Stimulated activated memory B cell treated with anti-CD40 and anti-IgM and Interleukin-4, amounts not matched to agents 10 μg/mL and 1 μg/mL and 100 μg/mL, for 72 hours (primary cell): ENCODE results near the gene TMEM123.

Experiments
- ATAC-seq: fragments of 150-1000 bp; cut with Tn5 transposase; 2 replicates; pipeline ENCODE4 v1.10.0; 2021
- H3K27ac Mint-ChIP-seq: one replicate; pipeline ENCODE4 v1.8.0; 2022; ENCODE audit warnings: mild to moderate bottlenecking, mixed read lengths
- H3K27me3 Mint-ChIP-seq: one replicate; pipeline ENCODE4 v1.8.0; 2022; ENCODE audit warnings: mixed read lengths
- H3K36me3 Mint-ChIP-seq: one replicate; pipeline ENCODE4 v1.8.0; 2022; ENCODE audit warnings: mixed read lengths
- H3K4me1 Mint-ChIP-seq: one replicate; pipeline ENCODE4 v1.8.0; 2022; ENCODE audit warnings: mixed read lengths
- H3K4me3 Mint-ChIP-seq: one replicate; pipeline ENCODE4 v1.8.0; 2022; ENCODE audit warnings: mild to moderate bottlenecking, moderate library complexity, mixed read lengths
- H3K9me3 Mint-ChIP-seq: one replicate; pipeline ENCODE4 v1.8.0; 2022; ENCODE audit warnings: mixed read lengths

TMEM123 gene

GRCh38 chr11:102428696-102429095 lies 23.9 kb downstream of the TMEM123 start:
- Mint-ChIP-seq H3K27me3 (no peaks in the 10 kb centered on the region), H3K36me3 (peaks cover 55% of the 10 kb centered on the region), H3K27ac (peak overlapping the region; percentile 81), H3K4me1 (peaks cover 51% of the 10 kb centered on the region), H3K9me3 (peaks cover 5% of the 10 kb centered on the region), H3K4me3 (no peak overlapping the region)
- no peak for ATAC-seq

GRCh38 chr11:102427068-102427467 lies 25.5 kb downstream of the TMEM123 start:
- Mint-ChIP-seq H3K36me3 (peaks cover 47% of the 10 kb centered on the region), H3K4me3 (peak overlapping the region; percentile 4), H3K9me3 (peaks cover 3% of the 10 kb centered on the region), H3K27ac (no peak overlapping the region), H3K27me3 (no peaks in the 10 kb centered on the region), H3K4me1 (peaks cover 65% of the 10 kb centered on the region)
- ATAC-seq: no peak

- Mint-ChIP-seq H3K27ac (no peak overlapping the region), H3K9me3 (no peaks in the 10 kb centered on the region), H3K4me3 (no peak overlapping the region), H3K4me1 (peaks cover 63% of the 10 kb centered on the region), H3K27me3 (no peaks in the 10 kb centered on the region), H3K36me3 (peaks cover 42% of the 10 kb centered on the region)
- ATAC-seq: no peak
These were observed 26.0 kb downstream of the TMEM123 start for GRCh38 chr11:102426570-102426969.

GRCh38 chr11:102426000-102426399 lies 26.6 kb downstream of the TMEM123 start:
- Mint-ChIP-seq H3K27ac (no peak overlapping the region), H3K36me3 (peaks cover 40% of the 10 kb centered on the region), H3K4me1 (peaks cover 61% of the 10 kb centered on the region), H3K27me3 (no peaks in the 10 kb centered on the region), H3K4me3 (no peak overlapping the region), H3K9me3 (no peaks in the 10 kb centered on the region)
- no peak for ATAC-seq

- Mint-ChIP-seq H3K36me3 (peaks cover 42% of the 10 kb centered on the region), H3K9me3 (no peaks in the 10 kb centered on the region), H3K27me3 (no peaks in the 10 kb centered on the region), H3K4me3 (no peak overlapping the region), H3K27ac (no peak overlapping the region), H3K4me1 (peaks cover 45% of the 10 kb centered on the region)
- ATAC-seq: no peak
These were observed 28.6 kb downstream of the TMEM123 start for GRCh38 chr11:102423936-102424335.

- Mint-ChIP-seq H3K4me1 (peaks cover 41% of the 10 kb centered on the region), H3K36me3 (peaks cover 47% of the 10 kb centered on the region), H3K9me3 (peaks cover 3% of the 10 kb centered on the region), H3K4me3 (no peak overlapping the region), H3K27me3 (no peaks in the 10 kb centered on the region), H3K27ac (no peak overlapping the region)
- no peak for ATAC-seq
These were observed 29.5 kb downstream of the TMEM123 start for GRCh38 chr11:102422817-102423712.

- Mint-ChIP-seq H3K4me1 (peaks cover 52% of the 10 kb centered on the region), H3K9me3 (peaks cover 9% of the 10 kb centered on the region), H3K4me3 (no peak overlapping the region), H3K27ac (no peak overlapping the region), H3K27me3 (no peaks in the 10 kb centered on the region), H3K36me3 (peaks cover 56% of the 10 kb centered on the region)
- no peak for ATAC-seq
These were observed 31.3 kb downstream of the TMEM123 start for GRCh38 chr11:102421261-102421660.

GRCh38 chr11:102420547-102420946 lies 32.0 kb downstream of the TMEM123 start:
- peak; percentile 36 for ATAC-seq
- Mint-ChIP-seq H3K36me3 (peaks cover 59% of the 10 kb centered on the region), H3K27ac (no peak overlapping the region), H3K4me3 (no peak overlapping the region), H3K4me1 (peaks cover 56% of the 10 kb centered on the region), H3K27me3 (no peaks in the 10 kb centered on the region), H3K9me3 (peaks cover 12% of the 10 kb centered on the region)

- Mint-ChIP-seq H3K27ac (no peak overlapping the region), H3K9me3 (peaks cover 14% of the 10 kb centered on the region), H3K4me3 (no peak overlapping the region), H3K36me3 (peaks cover 70% of the 10 kb centered on the region), H3K4me1 (peaks cover 67% of the 10 kb centered on the region), H3K27me3 (no peaks in the 10 kb centered on the region)
- ATAC-seq: no peak
These were observed 33.4 kb downstream of the TMEM123 start for GRCh38 chr11:102419181-102419580.

- H3K4me1 Mint-ChIP-seq: peaks cover 60% of the 10 kb centered on the region
- ATAC-seq: no peak
- H3K36me3 Mint-ChIP-seq: peaks cover 67% of the 10 kb centered on the region
- H3K27me3 Mint-ChIP-seq: no peaks in the 10 kb centered on the region
- H3K27ac Mint-ChIP-seq: no peak overlapping the region
- no peak overlapping the region for H3K4me3 Mint-ChIP-seq
- H3K9me3 Mint-ChIP-seq: peaks cover 14% of the 10 kb centered on the region
These were observed 35.6 kb downstream of the TMEM123 start for GRCh38 chr11:102416976-102417375.

- H3K27ac Mint-ChIP-seq: peak overlapping the region; percentile 17
- H3K36me3 Mint-ChIP-seq: peaks cover 65% of the 10 kb centered on the region
- H3K4me3 Mint-ChIP-seq: no peak overlapping the region
- ATAC-seq: no peak
- H3K9me3 Mint-ChIP-seq: peaks cover 14% of the 10 kb centered on the region
- peaks cover 54% of the 10 kb centered on the region for H3K4me1 Mint-ChIP-seq
- no peaks in the 10 kb centered on the region for H3K27me3 Mint-ChIP-seq
These were observed 37.2 kb downstream of the TMEM123 start for GRCh38 chr11:102415304-102415916.

- Mint-ChIP-seq H3K27me3 (no peaks in the 10 kb centered on the region), H3K4me3 (no peak overlapping the region), H3K36me3 (peaks cover 63% of the 10 kb centered on the region), H3K27ac (no peak overlapping the region), H3K9me3 (peaks cover 14% of the 10 kb centered on the region), H3K4me1 (peaks cover 54% of the 10 kb centered on the region)
- ATAC-seq: no peak
These were observed 38.0 kb downstream of the TMEM123 start for GRCh38 chr11:102414559-102414958.

GRCh38 chr11:102413497-102413896 lies 39.1 kb downstream of the TMEM123 start:
- no peak overlapping the region for H3K27ac Mint-ChIP-seq
- no peak for ATAC-seq
- peaks cover 52% of the 10 kb centered on the region for H3K36me3 Mint-ChIP-seq
- H3K9me3 Mint-ChIP-seq: peaks cover 11% of the 10 kb centered on the region
- H3K4me1 Mint-ChIP-seq: peaks cover 54% of the 10 kb centered on the region
- no peak overlapping the region for H3K4me3 Mint-ChIP-seq
- H3K27me3 Mint-ChIP-seq: no peaks in the 10 kb centered on the region

- H3K4me1 Mint-ChIP-seq: peaks cover 52% of the 10 kb centered on the region
These were observed 41.4 kb downstream of the TMEM123 start for GRCh38 chr11:102411142-102411541.

GRCh38 chr11:102410382-102410784 lies 42.2 kb downstream of the TMEM123 start:
- H3K27me3 Mint-ChIP-seq: no peaks in the 10 kb centered on the region
- H3K9me3 Mint-ChIP-seq: peaks cover 2% of the 10 kb centered on the region
- H3K36me3 Mint-ChIP-seq: peaks cover 41% of the 10 kb centered on the region
- peaks cover 46% of the 10 kb centered on the region for H3K4me1 Mint-ChIP-seq
- no peak overlapping the region for H3K27ac Mint-ChIP-seq
- H3K4me3 Mint-ChIP-seq: no peak overlapping the region
- no peak for ATAC-seq

More at GRCh38 chr11:102411142-102411541, 41.4 kb downstream of the TMEM123 start:
- Mint-ChIP-seq H3K27ac (no peak overlapping the region), H3K27me3 (no peaks in the 10 kb centered on the region), H3K36me3 (peaks cover 42% of the 10 kb centered on the region), H3K9me3 (peaks cover 4% of the 10 kb centered on the region), H3K4me3 (no peak overlapping the region)
- no peak for ATAC-seq

- Mint-ChIP-seq H3K4me1 (peaks cover 35% of the 10 kb centered on the region), H3K4me3 (no peak overlapping the region), H3K27me3 (no peaks in the 10 kb centered on the region), H3K9me3 (no peaks in the 10 kb centered on the region), H3K36me3 (peaks cover 31% of the 10 kb centered on the region), H3K27ac (no peak overlapping the region)
- no peak for ATAC-seq
These were observed 44.2 kb downstream of the TMEM123 start for GRCh38 chr11:102408339-102408738.
